K562 (cell line): ENCODE data around the gene CDHR2. TPM values are rescaled to one million over a fixed set of nuclear protein-coding genes. Genes with fewer than 3 reads are reported as not detected.

Experiments
- CBX3 ChIP-seq, 2 experiments: IDR thresholded peaks; 1 replicate in 1 of 2; 2 replicates in 1 of 2; pipeline ENCODE4 v1.6.1; 2012; ENCODE audit warnings: inconsistent platforms in 2 of 2, low read length in 2 of 2, borderline replicate concordance in 1 of 2, control low read depth in 1 of 2
- CEBPZ ChIP-seq: fragments of 150-350 bp; IDR thresholded peaks from 2 replicates; pipeline ENCODE4 v1.6.1; 2014; ENCODE audit warnings: low read depth, mild to moderate bottlenecking, low read length, borderline replicate concordance
- CSDE1 ChIP-seq, 2 experiments: fragments of 450-650 bp; IDR thresholded peaks; 2 replicates each; pipeline ENCODE4 v1.6.1; 2016; ENCODE audit warnings: mild to moderate bottlenecking in 1 of 2
- EZH2 ChIP-seq: IDR thresholded peaks from 2 replicates; pipeline ENCODE4 v1.6.1; 2012; ENCODE audit warnings: low read depth, mild to moderate bottlenecking, inconsistent platforms, low read length, borderline replicate concordance
- HDAC2 ChIP-seq: fragments of 450-650 bp; IDR thresholded peaks from 2 replicates; pipeline ENCODE4 v1.6.1; 2016; ENCODE audit warnings: mild to moderate bottlenecking
- KLF13 ChIP-seq: fragments of 450-650 bp; IDR thresholded peaks from 2 replicates; pipeline ENCODE4 v1.6.1; 2016; ENCODE audit warnings: missing genetic modification characterization, low read depth, mild to moderate bottlenecking, missing compliant biosample characterization, moderate library complexity, borderline replicate concordance
- MAX ChIP-seq: sonication (generic); formaldehyde crosslinking; IDR thresholded peaks from 2 replicates; pipeline ENCODE4 v1.9.0; 2022; ENCODE audit warnings: mild to moderate bottlenecking, missing genetic modification reagents
- MCM5 ChIP-seq: fragments of 450-650 bp; IDR thresholded peaks from 2 replicates; pipeline ENCODE4 v1.6.1; 2016; ENCODE audit warnings: low read depth
- PHF21A ChIP-seq: fragments of 450-650 bp; IDR thresholded peaks from 2 replicates; pipeline ENCODE4 v1.6.1; 2017; ENCODE audit warnings: low read depth, borderline replicate concordance
- POLR2AphosphoS2 ChIP-seq: IDR thresholded peaks from 2 replicates; pipeline ENCODE4 v1.6.1; 2012; ENCODE audit warnings: low read length, improper control_type of control experiment
- SMAD4 ChIP-seq: fragments of 250-450 bp; sonication (Bioruptor Pico); conservative IDR thresholded peaks from 2 replicates; pipeline ENCODE4 v1.8.0; 2021; ENCODE audit warnings: inconsistent platforms, mild to moderate bottlenecking, moderate library complexity
- SMARCB1 ChIP-seq: IDR thresholded peaks from 2 replicates; pipeline ENCODE4 v1.6.1; 2011; ENCODE audit warnings: improper control_type of control experiment, low read depth; ENCODE audit not compliant: insufficient read length
- SRSF3 ChIP-seq: fragments of 200-400 bp; formaldehyde crosslinking; IDR thresholded peaks from 2 replicates; pipeline ENCODE4 v1.6.1; 2016; ENCODE audit warnings: mild to moderate bottlenecking, low read length, moderate library complexity; ENCODE audit not compliant: insufficient read depth
- XRCC4 ChIP-seq: IDR thresholded peaks from one replicate; pipeline ENCODE4 v1.6.1; 2011; ENCODE audit not compliant: insufficient read depth, insufficient read length; ENCODE audit errors: extremely low read depth
- ZNF217 ChIP-seq: sonication (generic); formaldehyde crosslinking; IDR thresholded peaks from 2 replicates; pipeline ENCODE4 v1.8.0; 2022; ENCODE audit warnings: mild to moderate bottlenecking, missing genetic modification reagents
- ZNF445 ChIP-seq: fragments of 250-450 bp; sonication (Bioruptor Pico); IDR thresholded peaks from 2 replicates; pipeline ENCODE4 v1.4.0; 2020; ENCODE audit warnings: low read depth, mild to moderate bottlenecking, moderate library complexity
- polyA plus RNA-seq, 8 experiments: library from polyadenylated mRNA; depleted of rRNA in 4 of 8; stranded (reverse) in 5 of 8; unstranded in 3 of 8; fragments of >200 nt; fragmentation: Nextera tagmentation in 2 of 8; fragmentation: Illumina TruSeq in 1 of 8; extraction: Ambion mirVana in 2 of 8; extraction: Trizol in 1 of 8; gene quantifications; 2 replicates each; pipeline versions ENCODE4 v1.2.1 to v1.2.3, GENCODE V29; 2011 to 2014; ENCODE audit warnings: inconsistent platforms in 1 of 8, missing spikeins in 1 of 8
- total RNA-seq, 7 experiments: library from RNA; depleted of rRNA in 6 of 7; stranded (reverse); fragments of >200 nt in 6 of 7; fragmentation: Illumina TruSeq in 2 of 7; extraction: Trizol in 2 of 7; gene quantifications; 2 replicates each; pipeline versions ENCODE4 v1.2.1 to v1.2.3, GENCODE V29; 2011 to 2021; ENCODE audit warnings: low replicate concordance in 1 of 7
- TF ChIP-seq, protein P1 (sequence below): fragments of 450-650 bp; IDR thresholded peaks from 2 replicates; pipeline ENCODE4 v1.6.1; 2017; ENCODE audit warnings: antibody characterized with exemption
- TF ChIP-seq, protein P2 (sequence below): fragments of 450-650 bp; IDR thresholded peaks from 2 replicates; pipeline ENCODE4 v1.6.1; 2017; ENCODE audit warnings: antibody characterized with exemption, mild to moderate bottlenecking

The CDHR2 gene
- total and polyA plus RNA-seq, 9 of the 15 experiments (the other 6 are each of a cell fraction or from before 2014, with no cell fraction given), result 0.01 to 0.62 (median 0.09) TPM; not detected in 2

DNA sequence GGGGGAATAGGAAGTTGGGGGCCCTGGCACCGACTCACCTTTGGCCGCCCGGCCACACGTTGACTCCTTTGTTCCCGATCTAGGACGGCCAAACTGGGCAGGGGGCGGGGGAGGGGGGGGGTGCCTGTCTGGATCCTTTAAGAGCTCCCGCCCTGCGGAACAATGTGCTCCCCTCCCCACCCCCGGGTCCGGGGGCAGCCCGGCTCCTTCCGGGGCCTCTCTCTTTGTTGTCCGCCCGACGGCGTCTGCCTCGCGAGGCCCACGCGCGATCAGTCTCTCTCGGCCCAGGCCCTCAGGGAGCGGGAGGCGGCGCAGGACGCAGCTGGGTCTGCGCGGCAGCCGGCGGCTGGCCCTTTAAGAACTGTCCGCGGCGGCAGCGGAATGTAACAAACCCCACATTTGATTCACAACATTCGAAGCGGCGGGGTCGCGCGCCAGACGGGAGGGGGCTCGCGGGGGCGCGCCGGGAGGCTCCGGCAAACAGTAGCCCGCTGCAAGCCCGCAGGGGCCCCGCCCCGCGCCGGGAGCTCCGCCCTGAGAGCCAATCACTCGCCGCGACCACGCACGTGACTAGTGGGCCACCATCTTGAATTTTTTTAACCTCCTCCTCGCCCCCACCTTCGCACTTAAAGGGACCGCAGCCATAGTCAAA is 12.1 kb upstream of the CDHR2 start, which contains the start of gene RNF44 (continued):
- TF ChIP-seq CSDE1 (IDR thresholded peaks at IDR 0.05), result no peak
- peak in 1 of 2 experiments; percentile 7; a peak in 1 of 3 replicates for TF ChIP-seq CBX3 (IDR thresholded peaks at IDR 0.05; ENCODE audit: borderline replicate concordance in 1 of 2, low read length in 2 of 2)
- no peak for TF ChIP-seq POLR2AphosphoS2
- TF ChIP-seq ZNF445 (CRISPR knock-in tag), result no peak
- TF ChIP-seq, protein P1, sequence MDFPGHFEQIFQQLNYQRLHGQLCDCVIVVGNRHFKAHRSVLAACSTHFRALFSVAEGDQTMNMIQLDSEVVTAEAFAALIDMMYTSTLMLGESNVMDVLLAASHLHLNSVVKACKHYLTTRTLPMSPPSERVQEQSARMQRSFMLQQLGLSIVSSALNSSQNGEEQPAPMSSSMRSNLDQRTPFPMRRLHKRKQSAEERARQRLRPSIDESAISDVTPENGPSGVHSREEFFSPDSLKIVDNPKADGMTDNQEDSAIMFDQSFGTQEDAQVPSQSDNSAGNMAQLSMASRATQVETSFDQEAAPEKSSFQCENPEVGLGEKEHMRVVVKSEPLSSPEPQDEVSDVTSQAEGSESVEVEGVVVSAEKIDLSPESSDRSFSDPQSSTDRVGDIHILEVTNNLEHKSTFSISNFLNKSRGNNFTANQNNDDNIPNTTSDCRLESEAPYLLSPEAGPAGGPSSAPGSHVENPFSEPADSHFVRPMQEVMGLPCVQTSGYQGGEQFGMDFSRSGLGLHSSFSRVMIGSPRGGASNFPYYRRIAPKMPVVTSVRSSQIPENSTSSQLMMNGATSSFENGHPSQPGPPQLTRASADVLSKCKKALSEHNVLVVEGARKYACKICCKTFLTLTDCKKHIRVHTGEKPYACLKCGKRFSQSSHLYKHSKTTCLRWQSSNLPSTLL, result no peak
- TF ChIP-seq, protein P2, sequence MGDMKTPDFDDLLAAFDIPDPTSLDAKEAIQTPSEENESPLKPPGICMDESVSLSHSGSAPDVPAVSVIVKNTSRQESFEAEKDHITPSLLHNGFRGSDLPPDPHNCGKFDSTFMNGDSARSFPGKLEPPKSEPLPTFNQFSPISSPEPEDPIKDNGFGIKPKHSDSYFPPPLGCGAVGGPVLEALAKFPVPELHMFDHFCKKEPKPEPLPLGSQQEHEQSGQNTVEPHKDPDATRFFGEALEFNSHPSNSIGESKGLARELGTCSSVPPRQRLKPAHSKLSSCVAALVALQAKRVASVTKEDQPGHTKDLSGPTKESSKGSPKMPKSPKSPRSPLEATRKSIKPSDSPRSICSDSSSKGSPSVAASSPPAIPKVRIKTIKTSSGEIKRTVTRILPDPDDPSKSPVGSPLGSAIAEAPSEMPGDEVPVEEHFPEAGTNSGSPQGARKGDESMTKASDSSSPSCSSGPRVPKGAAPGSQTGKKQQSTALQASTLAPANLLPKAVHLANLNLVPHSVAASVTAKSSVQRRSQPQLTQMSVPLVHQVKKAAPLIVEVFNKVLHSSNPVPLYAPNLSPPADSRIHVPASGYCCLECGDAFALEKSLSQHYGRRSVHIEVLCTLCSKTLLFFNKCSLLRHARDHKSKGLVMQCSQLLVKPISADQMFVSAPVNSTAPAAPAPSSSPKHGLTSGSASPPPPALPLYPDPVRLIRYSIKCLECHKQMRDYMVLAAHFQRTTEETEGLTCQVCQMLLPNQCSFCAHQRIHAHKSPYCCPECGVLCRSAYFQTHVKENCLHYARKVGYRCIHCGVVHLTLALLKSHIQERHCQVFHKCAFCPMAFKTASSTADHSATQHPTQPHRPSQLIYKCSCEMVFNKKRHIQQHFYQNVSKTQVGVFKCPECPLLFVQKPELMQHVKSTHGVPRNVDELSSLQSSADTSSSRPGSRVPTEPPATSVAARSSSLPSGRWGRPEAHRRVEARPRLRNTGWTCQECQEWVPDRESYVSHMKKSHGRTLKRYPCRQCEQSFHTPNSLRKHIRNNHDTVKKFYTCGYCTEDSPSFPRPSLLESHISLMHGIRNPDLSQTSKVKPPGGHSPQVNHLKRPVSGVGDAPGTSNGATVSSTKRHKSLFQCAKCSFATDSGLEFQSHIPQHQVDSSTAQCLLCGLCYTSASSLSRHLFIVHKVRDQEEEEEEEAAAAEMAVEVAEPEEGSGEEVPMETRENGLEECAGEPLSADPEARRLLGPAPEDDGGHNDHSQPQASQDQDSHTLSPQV, result no peak
- TF ChIP-seq MCM5, result no peak
- no peak for TF ChIP-seq EZH2
- TF ChIP-seq CEBPZ, result no peak
- peak; percentile 59 for TF ChIP-seq MAX (CRISPR knock-in tag)
- no peak; the same call in 1 of the 2 replicates for TF ChIP-seq KLF13
- no peak for TF ChIP-seq SMARCB1
- TF ChIP-seq ZNF217, result no peak
- TF ChIP-seq XRCC4, result no peak
- no peak for TF ChIP-seq SRSF3
- TF ChIP-seq SMAD4 (CRISPR knock-in tag), result peak; percentile 13
- no peak for TF ChIP-seq PHF21A
- TF ChIP-seq HDAC2, result no peak
